C4-2B (cell line): ENCODE data around the gene FAM13C.

ENCODE experiments used
- H3K27ac ChIP-seq: fragments of 450-650 bp; 2 replicates; pipeline ENCODE4 v1.5.1; 2017
- ZFX ChIP-seq: fragments of 450-650 bp; IDR thresholded peaks from 2 replicates; pipeline ENCODE4 v1.6.1; 2017
- TF ChIP-seq, protein P1 (sequence below): fragments of 450-650 bp; conservative IDR thresholded peaks from 2 replicates; pipeline ENCODE4 v1.5.1; 2017; ENCODE audit warnings: mild to moderate bottlenecking

The FAM13C gene

GRCh38 chr10:59257224-59257623 lies 105.1 kb downstream of the FAM13C start:
- TF ChIP-seq, protein P1, sequence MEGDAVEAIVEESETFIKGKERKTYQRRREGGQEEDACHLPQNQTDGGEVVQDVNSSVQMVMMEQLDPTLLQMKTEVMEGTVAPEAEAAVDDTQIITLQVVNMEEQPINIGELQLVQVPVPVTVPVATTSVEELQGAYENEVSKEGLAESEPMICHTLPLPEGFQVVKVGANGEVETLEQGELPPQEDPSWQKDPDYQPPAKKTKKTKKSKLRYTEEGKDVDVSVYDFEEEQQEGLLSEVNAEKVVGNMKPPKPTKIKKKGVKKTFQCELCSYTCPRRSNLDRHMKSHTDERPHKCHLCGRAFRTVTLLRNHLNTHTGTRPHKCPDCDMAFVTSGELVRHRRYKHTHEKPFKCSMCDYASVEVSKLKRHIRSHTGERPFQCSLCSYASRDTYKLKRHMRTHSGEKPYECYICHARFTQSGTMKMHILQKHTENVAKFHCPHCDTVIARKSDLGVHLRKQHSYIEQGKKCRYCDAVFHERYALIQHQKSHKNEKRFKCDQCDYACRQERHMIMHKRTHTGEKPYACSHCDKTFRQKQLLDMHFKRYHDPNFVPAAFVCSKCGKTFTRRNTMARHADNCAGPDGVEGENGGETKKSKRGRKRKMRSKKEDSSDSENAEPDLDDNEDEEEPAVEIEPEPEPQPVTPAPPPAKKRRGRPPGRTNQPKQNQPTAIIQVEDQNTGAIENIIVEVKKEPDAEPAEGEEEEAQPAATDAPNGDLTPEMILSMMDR, result no peak
- no peak for TF ChIP-seq ZFX
- no peak overlapping the region for H3K27ac ChIP-seq

GRCh38 chr10:59255463-59255862 lies 106.9 kb downstream of the FAM13C start:
- TF ChIP-seq, protein P1, result no peak
- TF ChIP-seq ZFX, result no peak
- H3K27ac ChIP-seq, result no peak overlapping the region

DNA sequence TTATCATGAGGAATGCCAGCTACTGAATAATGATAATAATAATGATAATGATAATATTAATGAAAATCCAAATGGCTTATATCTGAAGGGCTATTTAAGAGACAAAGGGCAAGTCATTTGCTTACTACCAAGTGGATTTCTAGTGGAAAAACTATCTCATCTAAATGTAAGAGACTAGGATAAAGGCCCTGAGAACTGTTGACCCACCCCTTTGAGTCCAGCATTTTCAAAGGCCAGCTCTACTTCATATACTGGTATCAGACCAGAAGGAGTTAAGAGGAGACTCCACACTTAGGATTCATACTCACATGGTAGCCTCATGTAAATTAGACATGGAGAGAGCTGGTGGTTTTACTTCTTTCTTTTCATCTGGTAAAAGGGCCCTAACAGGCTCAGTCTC lies 109.9 kb downstream of the FAM13C start:
- no peak for TF ChIP-seq ZFX
- TF ChIP-seq, protein P1, result no peak
- no peak overlapping the region for H3K27ac ChIP-seq

DNA sequence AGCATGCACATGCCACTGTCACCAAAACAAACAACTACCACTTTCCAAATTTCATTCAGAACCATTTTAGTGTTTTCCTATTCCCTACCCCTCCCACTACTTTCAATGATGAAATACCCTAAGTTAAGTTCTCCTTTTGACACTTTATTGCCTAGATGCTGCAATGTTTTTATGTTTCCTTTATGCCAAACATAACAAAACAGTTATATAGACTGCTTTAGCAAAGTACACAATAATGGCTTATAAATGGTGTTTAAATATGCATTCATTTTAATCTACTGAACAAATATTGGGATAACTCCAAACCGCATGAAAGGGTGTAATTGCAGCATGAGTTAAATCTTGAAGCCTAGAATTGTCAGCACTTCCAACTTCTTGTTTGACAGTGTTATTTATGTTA lies 116.7 kb downstream of the FAM13C start:
- no peak overlapping the region for H3K27ac ChIP-seq
- TF ChIP-seq, protein P1, result no peak
- no peak for TF ChIP-seq ZFX

DNA sequence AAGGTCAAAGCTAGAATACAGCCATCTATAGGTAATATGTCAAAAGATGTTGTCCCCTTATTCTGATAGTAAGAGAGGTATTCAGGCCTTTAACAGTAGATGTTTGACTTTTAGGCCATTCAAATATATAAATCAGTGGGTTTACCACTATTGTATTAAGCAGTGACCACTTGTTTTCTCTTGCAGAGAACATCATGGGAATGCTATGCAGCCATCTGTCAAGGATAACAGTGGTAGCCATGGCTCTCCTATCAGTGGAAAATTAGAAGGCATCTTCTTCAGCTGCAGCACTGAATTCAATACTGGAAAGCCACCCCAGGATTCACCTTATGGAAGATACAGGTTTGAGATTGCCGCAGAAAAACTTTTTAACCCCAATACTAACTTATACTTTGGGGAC lies 117.5 kb downstream of the FAM13C start:
- no peak overlapping the region for H3K27ac ChIP-seq
- TF ChIP-seq ZFX, result no peak
- TF ChIP-seq, protein P1, result no peak

DNA sequence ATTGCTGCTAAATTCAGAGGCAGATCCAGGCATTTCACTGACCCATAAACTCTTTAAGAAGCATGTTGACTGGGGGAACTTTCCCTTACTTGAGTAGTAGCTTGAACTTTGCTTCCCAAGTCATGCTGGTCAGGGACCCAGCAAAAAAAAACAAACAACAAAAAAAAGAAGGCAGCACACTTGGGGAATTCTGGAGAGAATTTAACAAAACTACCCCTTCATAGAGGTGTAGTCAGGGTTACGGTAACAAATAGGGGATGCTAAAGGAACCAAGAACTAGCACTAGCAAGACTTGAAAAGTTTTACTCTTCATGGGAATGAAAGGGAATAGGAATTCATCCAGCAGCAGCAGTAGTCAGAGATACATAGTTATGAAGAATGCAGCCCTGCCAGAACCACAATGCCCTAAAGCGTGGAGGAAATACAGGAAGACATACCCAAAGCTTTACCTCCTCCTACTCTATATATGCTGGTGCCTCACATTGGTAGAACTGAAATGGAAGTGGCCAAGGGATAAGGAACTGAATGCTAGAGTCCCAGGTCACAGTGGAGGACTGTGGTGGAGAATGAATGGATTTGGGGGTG lies 118.6 kb downstream of the FAM13C start:
- H3K27ac ChIP-seq, result no peak overlapping the region
- no peak for TF ChIP-seq ZFX
- TF ChIP-seq, protein P1, result no peak

GRCh38 chr10:59242991-59243390 lies 119.4 kb downstream of the FAM13C start:
- TF ChIP-seq, protein P1, result no peak
- no peak for TF ChIP-seq ZFX
- H3K27ac ChIP-seq, result no peak overlapping the region
